ENCODE results near the gene HYAL1.

The HYAL1 gene

DNA sequence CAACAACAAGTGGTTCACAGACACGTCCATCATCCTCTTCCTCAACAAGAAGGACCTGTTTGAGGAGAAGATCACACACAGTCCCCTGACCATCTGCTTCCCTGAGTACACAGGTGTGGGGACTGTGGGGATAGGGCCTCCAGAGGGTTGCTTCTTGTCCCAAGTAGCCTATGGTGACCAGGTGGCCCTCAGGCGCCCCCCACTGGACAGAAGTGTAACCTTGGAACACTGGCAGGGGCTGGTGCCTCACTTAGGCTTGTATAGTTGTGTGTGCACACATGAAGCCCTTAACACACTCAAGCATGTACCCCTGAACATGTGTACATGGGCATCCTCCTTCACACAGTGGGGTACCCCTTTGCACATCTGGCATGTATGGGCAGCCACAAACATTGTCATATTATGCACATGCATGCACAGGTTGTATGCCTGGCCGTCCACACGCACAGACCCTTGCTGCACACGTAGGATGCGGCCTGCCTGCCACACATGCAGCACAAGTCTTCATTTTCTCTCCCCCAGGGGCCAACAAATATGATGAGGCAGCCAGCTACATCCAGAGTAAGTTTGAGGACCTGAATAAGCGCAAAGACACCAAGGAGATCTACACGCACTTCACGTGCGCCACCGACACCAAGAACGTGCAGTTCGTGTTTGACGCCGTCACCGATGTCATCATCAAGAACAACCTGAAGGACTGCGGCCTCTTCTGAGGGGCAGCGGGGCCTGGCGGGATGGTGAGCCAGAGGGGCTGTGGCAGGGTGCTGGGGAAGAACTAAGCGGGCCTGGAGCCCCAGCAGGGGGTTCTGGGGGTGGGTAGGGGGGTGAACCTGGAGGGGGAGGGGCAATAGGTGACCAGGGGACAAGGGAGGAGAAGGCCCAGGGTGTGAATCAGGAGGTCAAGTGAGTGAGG, 46.1 kb downstream of the HYAL1 start:
- no peak for DNase-seq

DNA sequence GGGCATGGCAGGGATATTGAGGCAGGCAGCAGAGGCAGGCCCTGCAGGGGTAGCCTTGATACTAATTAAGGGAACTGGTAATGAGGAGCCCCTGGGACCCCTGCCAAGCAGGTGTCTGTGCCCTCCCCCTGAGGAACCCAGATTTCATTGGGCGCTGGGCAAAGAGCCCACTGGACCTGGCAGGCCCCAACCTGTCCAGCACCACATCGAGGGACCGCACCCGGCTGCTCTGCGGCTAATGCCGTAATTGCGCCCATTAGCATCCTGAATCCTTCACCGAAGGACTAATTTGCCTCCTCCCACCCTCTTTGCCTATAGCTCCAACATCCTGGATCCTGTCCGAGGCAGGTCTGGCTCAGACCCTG, 48.1 kb downstream of the HYAL1 start:
- no peak for DNase-seq

DNA sequence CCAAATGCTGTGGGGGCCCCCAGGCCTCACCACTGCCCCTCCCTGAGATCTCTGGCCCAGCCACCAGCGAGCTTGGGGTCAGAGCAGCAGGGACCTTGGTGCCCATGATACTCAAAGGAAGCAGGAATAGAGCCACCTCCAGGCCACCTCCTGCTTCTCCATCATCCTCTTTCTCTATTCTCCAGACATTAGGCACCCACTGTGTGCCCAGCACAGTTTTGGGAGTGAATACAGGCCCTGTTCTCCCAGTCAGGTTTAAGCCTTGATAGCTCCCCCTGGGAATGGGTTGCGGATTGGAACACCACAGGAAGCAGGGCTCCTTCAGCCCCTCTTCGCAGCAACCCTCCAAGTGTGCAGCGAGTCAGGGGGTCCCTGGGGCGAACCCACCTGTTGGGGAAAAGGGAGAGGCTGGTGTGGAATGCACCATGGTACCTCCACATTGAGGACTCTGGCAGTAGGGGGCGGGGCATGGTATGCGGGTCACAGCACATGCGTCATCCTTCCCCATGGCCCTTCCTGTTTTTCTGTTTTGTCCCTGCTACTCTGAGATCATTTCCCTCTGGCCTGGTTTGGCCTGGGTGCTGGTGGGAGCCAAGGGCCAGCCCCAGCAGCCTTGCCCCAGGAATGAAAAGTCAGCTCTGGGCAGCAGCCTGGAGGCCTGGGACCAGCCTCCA, 48.7 kb downstream of the HYAL1 start:
- no peak for DNase-seq

GRCh38 chr3:50251220-50251619, 52.2 kb downstream of the HYAL1 start:
- DNase-seq = peak; percentile 66

- DNase-seq = no peak
These were observed 52.9 kb downstream of the HYAL1 start for GRCh38 chr3:50250514-50250913.
